Measurements from ENCODE around the gene OR52I1.
A peak's percentile ranks its signal among the peaks of the same experiment; 100 is the strongest.

OR52I1 gene

GRCh38 chr11:4619514-4619913 lies 25.7 kb downstream of the OR52I1 start:
- no peak overlapping the region for H3K9ac ChIP-seq (ENCODE audit: low read depth, low read length)
- no peaks in the 10 kb centered on the region for H3K36me3 ChIP-seq (ENCODE audit: control insufficient read depth, insufficient read depth, low read length)
- no peak overlapping the region for H3K4me3 ChIP-seq (ENCODE audit: low read depth, low read length)
- no peaks in the 10 kb centered on the region for H3K9me3 ChIP-seq (ENCODE audit: control insufficient read depth, insufficient read depth, low read length)
- H3K4me1 ChIP-seq (ENCODE audit: control insufficient read depth, insufficient read depth, low read length) = no peaks in the 10 kb centered on the region
- no peaks in the 10 kb centered on the region for H3K27me3 ChIP-seq (ENCODE audit: control insufficient read depth, insufficient read depth, low read length)

GRCh38 chr11:4626207-4627099 lies 32.6 kb downstream of the OR52I1 start:
- peaks cover 13% of the 10 kb centered on the region for H3K4me1 ChIP-seq (ENCODE audit: control insufficient read depth, insufficient read depth, low read length)
- H3K9ac ChIP-seq (ENCODE audit: low read depth, low read length) = no peak overlapping the region
- no peaks in the 10 kb centered on the region for H3K9me3 ChIP-seq (ENCODE audit: control insufficient read depth, insufficient read depth, low read length)
- no peaks in the 10 kb centered on the region for H3K36me3 ChIP-seq (ENCODE audit: control insufficient read depth, insufficient read depth, low read length)
- H3K4me3 ChIP-seq (ENCODE audit: low read depth, low read length) = no peak overlapping the region
- no peaks in the 10 kb centered on the region for H3K27me3 ChIP-seq (ENCODE audit: control insufficient read depth, insufficient read depth, low read length)

- Histone ChIP-seq H3K4me1 (ENCODE audit: control insufficient read depth, insufficient read depth, low read length) (no peaks in the 10 kb centered on the region), H3K4me3 (ENCODE audit: low read depth, low read length) (no peak overlapping the region), H3K27me3 (ENCODE audit: control insufficient read depth, insufficient read depth, low read length) (peaks cover 13% of the 10 kb centered on the region), H3K36me3 (ENCODE audit: control insufficient read depth, insufficient read depth, low read length) (no peaks in the 10 kb centered on the region), H3K9ac (ENCODE audit: low read depth, low read length) (no peak overlapping the region), H3K9me3 (ENCODE audit: control insufficient read depth, insufficient read depth, low read length) (no peaks in the 10 kb centered on the region)
Observed at GRCh38 chr11:4636136-4636535, 42.3 kb downstream of the OR52I1 start.

GRCh38 chr11:4636962-4637661 lies 43.3 kb downstream of the OR52I1 start, which contains the start of gene OR51D1:
TSS of gene OR51D1 (plus strand) at chr11:4637477. CDS start at chr11:4639791, 2,314 bp downstream.
- peaks cover 13% of the 10 kb centered on the region for H3K27me3 ChIP-seq (ENCODE audit: control insufficient read depth, insufficient read depth, low read length)
- no peaks in the 10 kb centered on the region for H3K4me1 ChIP-seq (ENCODE audit: control insufficient read depth, insufficient read depth, low read length)
- no peaks in the 10 kb centered on the region for H3K9me3 ChIP-seq (ENCODE audit: control insufficient read depth, insufficient read depth, low read length)
- H3K4me3 ChIP-seq (ENCODE audit: low read depth, low read length) = peak within 1 kb of the TSS; percentile 36
- no peaks in the 10 kb centered on the region for H3K36me3 ChIP-seq (ENCODE audit: control insufficient read depth, insufficient read depth, low read length)
- H3K9ac ChIP-seq (ENCODE audit: low read depth, low read length) = no peak within 1 kb of the TSS

GRCh38 chr11:4637662-4638047 lies 43.8 kb downstream of the OR52I1 start:
- peaks cover 13% of the 10 kb centered on the region for H3K27me3 ChIP-seq (ENCODE audit: control insufficient read depth, insufficient read depth, low read length)
- H3K9ac ChIP-seq (ENCODE audit: low read depth, low read length) = no peak overlapping the region
- no peak overlapping the region for H3K4me3 ChIP-seq (ENCODE audit: low read depth, low read length)
- H3K36me3 ChIP-seq (ENCODE audit: control insufficient read depth, insufficient read depth, low read length) = no peaks in the 10 kb centered on the region
- H3K9me3 ChIP-seq (ENCODE audit: control insufficient read depth, insufficient read depth, low read length) = no peaks in the 10 kb centered on the region
- no peaks in the 10 kb centered on the region for H3K4me1 ChIP-seq (ENCODE audit: control insufficient read depth, insufficient read depth, low read length)

- H3K36me3 ChIP-seq (ENCODE audit: control insufficient read depth, insufficient read depth, low read length) = no peaks in the 10 kb centered on the region
- H3K4me3 ChIP-seq (ENCODE audit: low read depth, low read length) = no peak overlapping the region
- no peaks in the 10 kb centered on the region for H3K9me3 ChIP-seq (ENCODE audit: control insufficient read depth, insufficient read depth, low read length)
- no peaks in the 10 kb centered on the region for H3K4me1 ChIP-seq (ENCODE audit: control insufficient read depth, insufficient read depth, low read length)
- H3K9ac ChIP-seq (ENCODE audit: low read depth, low read length) = no peak overlapping the region
- peaks cover 13% of the 10 kb centered on the region for H3K27me3 ChIP-seq (ENCODE audit: control insufficient read depth, insufficient read depth, low read length)
Observed at GRCh38 chr11:4639931-4640330, 46.1 kb downstream of the OR52I1 start.

GRCh38 chr11:4641501-4641900 lies 47.7 kb downstream of the OR52I1 start:
- Histone ChIP-seq H3K4me3 (ENCODE audit: low read depth, low read length) (no peak overlapping the region), H3K9me3 (ENCODE audit: control insufficient read depth, insufficient read depth, low read length) (no peaks in the 10 kb centered on the region), H3K9ac (ENCODE audit: low read depth, low read length) (no peak overlapping the region), H3K27me3 (ENCODE audit: control insufficient read depth, insufficient read depth, low read length) (peaks cover 13% of the 10 kb centered on the region), H3K4me1 (ENCODE audit: control insufficient read depth, insufficient read depth, low read length) (no peaks in the 10 kb centered on the region), H3K36me3 (ENCODE audit: control insufficient read depth, insufficient read depth, low read length) (no peaks in the 10 kb centered on the region)

- Histone ChIP-seq H3K36me3 (ENCODE audit: control insufficient read depth, insufficient read depth, low read length) (no peaks in the 10 kb centered on the region), H3K4me3 (ENCODE audit: low read depth, low read length) (no peak overlapping the region), H3K4me1 (ENCODE audit: control insufficient read depth, insufficient read depth, low read length) (no peaks in the 10 kb centered on the region), H3K9me3 (ENCODE audit: control insufficient read depth, insufficient read depth, low read length) (no peaks in the 10 kb centered on the region), H3K27me3 (ENCODE audit: control insufficient read depth, insufficient read depth, low read length) (peaks cover 13% of the 10 kb centered on the region), H3K9ac (ENCODE audit: low read depth, low read length) (no peak overlapping the region)
Observed at GRCh38 chr11:4642043-4642442, 48.2 kb downstream of the OR52I1 start.

- Histone ChIP-seq H3K9me3 (ENCODE audit: control insufficient read depth, insufficient read depth, low read length) (no peaks in the 10 kb centered on the region), H3K4me1 (ENCODE audit: control insufficient read depth, insufficient read depth, low read length) (no peaks in the 10 kb centered on the region), H3K36me3 (ENCODE audit: control insufficient read depth, insufficient read depth, low read length) (no peaks in the 10 kb centered on the region), H3K27me3 (ENCODE audit: control insufficient read depth, insufficient read depth, low read length) (peaks cover 4% of the 10 kb centered on the region), H3K9ac (ENCODE audit: low read depth, low read length) (no peak overlapping the region), H3K4me3 (ENCODE audit: low read depth, low read length) (no peak overlapping the region)
Observed at GRCh38 chr11:4643076-4643475, 49.2 kb downstream of the OR52I1 start.

- Histone ChIP-seq H3K4me3 (ENCODE audit: low read depth, low read length) (no peak within 1 kb of the TSS), H3K9me3 (ENCODE audit: control insufficient read depth, insufficient read depth, low read length) (no peaks in the 10 kb centered on the region), H3K4me1 (ENCODE audit: control insufficient read depth, insufficient read depth, low read length) (no peaks in the 10 kb centered on the region), H3K9ac (ENCODE audit: low read depth, low read length) (no peak within 1 kb of the TSS), H3K27me3 (ENCODE audit: control insufficient read depth, insufficient read depth, low read length) (no peaks in the 10 kb centered on the region), H3K36me3 (ENCODE audit: control insufficient read depth, insufficient read depth, low read length) (no peaks in the 10 kb centered on the region)
Observed at GRCh38 chr11:4643682-4644081, 49.8 kb downstream of the OR52I1 start, which contains the start of gene OR51E1. TSS of gene OR51E1 (plus strand) at chr11:4643982. CDS start at chr11:4652527, 8,545 bp downstream.

GRCh38 chr11:4644233-4644632 lies 50.4 kb downstream of the OR52I1 start:
- no peaks in the 10 kb centered on the region for H3K9me3 ChIP-seq (ENCODE audit: control insufficient read depth, insufficient read depth, low read length)
- no peak overlapping the region for H3K9ac ChIP-seq (ENCODE audit: low read depth, low read length)
- H3K27me3 ChIP-seq (ENCODE audit: control insufficient read depth, insufficient read depth, low read length) = no peaks in the 10 kb centered on the region
- no peaks in the 10 kb centered on the region for H3K4me1 ChIP-seq (ENCODE audit: control insufficient read depth, insufficient read depth, low read length)
- no peak overlapping the region for H3K4me3 ChIP-seq (ENCODE audit: low read depth, low read length)
- no peaks in the 10 kb centered on the region for H3K36me3 ChIP-seq (ENCODE audit: control insufficient read depth, insufficient read depth, low read length)

All from iPS-15b (cell line).